Stimulated activated CD8-positive, alpha-beta memory T cell treated with anti-CD3 and anti-CD28 coated beads, Interleukin-15, amount 100 ng/mL, for 24 hours (primary cell): Measurements from ENCODE around the gene FMO2.

Experiments used
- DNase-seq: peaks from one replicate; pipeline ENCODE4 v3.0.0-alpha.2; 2020; ENCODE audit warnings: low read depth

Gene FMO2

DNA sequence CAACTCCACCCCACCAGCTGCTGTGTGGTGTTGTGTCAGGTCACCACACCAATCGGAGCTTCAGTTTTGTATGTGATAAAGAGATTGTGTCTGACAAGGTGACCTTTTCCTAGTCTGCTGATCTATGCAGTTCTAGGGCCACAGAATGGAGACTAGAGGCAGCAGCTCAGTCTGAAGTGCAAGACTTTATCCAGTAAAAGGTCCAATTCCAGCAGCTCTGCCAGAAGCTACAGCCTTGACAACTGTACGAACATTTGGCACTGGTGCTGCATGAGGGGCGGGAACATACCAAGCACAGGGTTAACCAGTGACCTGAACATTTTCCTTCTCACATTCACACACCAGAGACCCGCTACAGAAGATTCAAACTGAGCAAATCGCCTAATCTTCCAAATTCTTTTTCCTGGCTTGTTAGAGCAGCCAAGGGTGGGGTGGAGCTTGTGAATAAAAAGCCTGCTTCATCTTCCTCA, 72.5 kb downstream of the FMO2 start:
- no peak for DNase-seq

DNA sequence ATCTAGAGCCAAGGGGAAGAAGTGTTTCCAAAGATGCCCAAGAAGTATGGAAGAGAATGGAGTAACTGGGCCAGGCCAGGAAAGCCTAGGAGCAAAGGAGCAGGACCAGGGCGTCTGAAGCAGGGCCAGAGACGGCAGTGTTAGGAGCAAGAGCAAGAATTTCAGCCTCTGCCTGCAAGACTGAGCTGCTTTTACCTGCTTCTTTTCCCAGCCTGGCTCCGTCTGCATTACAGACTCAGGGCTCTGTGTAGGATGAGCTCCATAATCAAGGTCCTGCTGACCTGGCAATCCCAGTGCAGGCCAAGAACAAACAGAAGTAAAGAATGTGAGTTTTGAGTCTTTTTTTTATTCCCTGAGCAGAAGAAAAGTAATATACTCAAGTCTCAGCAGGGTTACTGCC, 73.3 kb downstream of the FMO2 start:
- DNase-seq: no peak

DNA sequence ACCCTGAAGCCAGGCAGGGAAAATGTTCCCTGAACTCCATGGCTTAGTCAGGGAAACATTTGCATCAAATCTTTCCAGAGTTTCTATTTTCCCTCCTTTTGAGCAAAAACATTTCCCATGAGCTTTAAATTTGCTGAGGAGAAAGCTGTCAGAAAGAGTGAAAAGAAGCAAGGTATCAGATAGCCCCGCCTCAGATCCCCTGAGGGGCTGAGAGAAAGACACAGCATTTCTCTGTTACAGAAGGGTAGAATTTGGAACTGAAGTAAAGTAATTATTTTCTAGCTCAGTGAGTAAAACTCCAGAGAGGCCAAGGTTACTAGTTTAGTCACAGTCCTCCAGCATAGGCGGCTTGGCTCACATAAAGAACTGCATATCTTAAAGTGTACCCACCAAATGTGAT, 73.8 kb downstream of the FMO2 start:
- no peak for DNase-seq
